ENCODE results near the gene CTXN3.
A peak's percentile ranks its signal among the peaks of the same experiment; 100 is the strongest.

Gene CTXN3

GRCh38 chr5:127649018-127649439 is at the start of gene CTXN3:
CTXN3 (plus strand) TSS chr5:127649082; CDS start chr5:127657522, 8,440 bp downstream.
- no peak for DNase-seq

GRCh38 chr5:127599320-127599719 is 49.6 kb upstream of the CTXN3 start:
- DNase-seq: no peak

GRCh38 chr5:127599847-127600246 is 49.0 kb upstream of the CTXN3 start:
- no peak for DNase-seq

GRCh38 chr5:127601111-127601510 is 47.8 kb upstream of the CTXN3 start:
- no peak for DNase-seq

- DNase-seq: no peak
These were observed 47.3 kb upstream of the CTXN3 start for GRCh38 chr5:127601601-127602000.

GRCh38 chr5:127602481-127602880 is 46.4 kb upstream of the CTXN3 start:
- DNase-seq: no peak

GRCh38 chr5:127602896-127603844 is 45.7 kb upstream of the CTXN3 start:
- no peak for DNase-seq

GRCh38 chr5:127608077-127608660 is 40.7 kb upstream of the CTXN3 start:
- peak; percentile 0 for DNase-seq

- DNase-seq: no peak
These were observed 39.9 kb upstream of the CTXN3 start for GRCh38 chr5:127609011-127609410.

GRCh38 chr5:127609957-127610356 is 38.9 kb upstream of the CTXN3 start:
- peak; percentile 1 for DNase-seq

GRCh38 chr5:127612441-127613141 is 36.3 kb upstream of the CTXN3 start:
- DNase-seq: no peak

GRCh38 chr5:127615916-127616315 is 33.0 kb upstream of the CTXN3 start:
- peak; percentile 17 for DNase-seq

- no peak for DNase-seq
These were observed 28.9 kb upstream of the CTXN3 start for GRCh38 chr5:127619908-127620479.

GRCh38 chr5:127621601-127622325 is 27.1 kb upstream of the CTXN3 start:
- no peak for DNase-seq

- DNase-seq: no peak
These were observed 14.9 kb upstream of the CTXN3 start for GRCh38 chr5:127634007-127634406.

- no peak for DNase-seq
These were observed 9.1 kb upstream of the CTXN3 start for GRCh38 chr5:127639828-127640227.

GRCh38 chr5:127642949-127643348 is 5.9 kb upstream of the CTXN3 start:
- no peak for DNase-seq

GRCh38 chr5:127643607-127644006 is 5.3 kb upstream of the CTXN3 start:
- DNase-seq: no peak

GRCh38 chr5:127645300-127645726 is 3.6 kb upstream of the CTXN3 start:
- DNase-seq: no peak

- no peak for DNase-seq
These were observed 1.4 kb upstream of the CTXN3 start for GRCh38 chr5:127647361-127647958.

- no peak for DNase-seq
These were observed 1.1 kb downstream of the CTXN3 start for GRCh38 chr5:127650022-127650421.

- DNase-seq: peak; percentile 32
These were observed 1.8 kb downstream of the CTXN3 start for GRCh38 chr5:127650649-127651048.
